RCC 7860 (cell line): ENCODE data around the gene ASNSD1.
"Not testable (repeated sequence)": the region's sequence is repeated elsewhere in the genome, so short reads cannot be mapped to it uniquely, and the experiment has no call there.

ENCODE experiments used
- DNase-seq: peaks from one replicate; pipeline ENCODE4 v3.0.0-alpha.2; 2015; ENCODE audit warnings: low spot score
- FAIRE-seq: peaks from 2 replicates; lab custom pipeline; 2012; peaks lifted over from hg19 to GRCh38; lab: Jason Lieb, UNC

Gene ASNSD1

GRCh38 chr2:189684811-189685210, 23.6 kb downstream of the ASNSD1 start:
- DNase-seq (no peak), FAIRE-seq (no peak)

GRCh38 chr2:189685540-189686229, 24.4 kb downstream of the ASNSD1 start:
- FAIRE-seq (peak; percentile 64), DNase-seq (no peak)

- FAIRE-seq, DNase-seq: not testable (repeated sequence)
Measured at GRCh38 chr2:189687796-189688195, 26.5 kb downstream of the ASNSD1 start.

GRCh38 chr2:189696223-189696622, 35.0 kb downstream of the ASNSD1 start:
- FAIRE-seq = no peak
- DNase-seq = no peak

DNA sequence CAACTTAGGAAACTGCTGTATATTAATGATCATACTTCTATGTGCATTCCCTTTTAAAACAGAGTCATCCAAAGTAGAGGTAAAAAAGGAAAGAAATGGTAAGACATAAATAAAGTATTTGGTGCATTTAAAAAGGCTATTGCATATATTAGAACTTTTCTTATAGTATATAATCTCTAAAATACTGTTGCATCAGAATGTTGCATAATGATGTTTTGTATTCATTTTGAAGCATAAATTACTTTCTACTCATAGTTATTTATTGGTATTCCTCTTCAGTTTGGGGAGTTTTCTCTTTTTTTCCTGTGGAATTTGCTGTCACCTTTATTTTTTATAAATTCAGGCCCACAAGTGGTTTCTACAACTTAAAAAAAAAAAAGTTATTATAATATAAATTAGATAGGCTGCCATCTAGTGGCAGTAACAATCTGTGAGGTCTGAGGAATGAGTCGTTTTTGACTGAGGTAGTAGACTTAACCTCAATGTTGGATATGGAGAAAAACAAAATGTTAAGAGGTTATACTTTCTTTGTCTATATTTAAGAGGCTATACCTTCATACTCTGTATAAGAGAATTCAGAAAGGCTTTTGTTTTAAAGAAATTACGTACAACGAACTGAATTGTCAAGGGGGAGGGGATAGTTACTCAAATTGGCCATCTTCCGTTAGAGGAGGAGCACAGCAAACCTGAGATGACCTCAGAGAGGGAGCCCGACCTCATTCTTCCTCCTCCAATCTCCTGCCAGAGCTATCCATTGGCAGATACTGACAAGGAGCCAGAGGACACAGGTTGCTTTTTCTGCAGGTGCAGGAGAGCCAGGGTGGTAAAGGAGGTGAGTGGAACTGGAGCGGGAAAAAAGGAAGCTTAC, 37.0 kb downstream of the ASNSD1 start:
- FAIRE-seq (peak; percentile 78), DNase-seq (peak; percentile 29)

DNA sequence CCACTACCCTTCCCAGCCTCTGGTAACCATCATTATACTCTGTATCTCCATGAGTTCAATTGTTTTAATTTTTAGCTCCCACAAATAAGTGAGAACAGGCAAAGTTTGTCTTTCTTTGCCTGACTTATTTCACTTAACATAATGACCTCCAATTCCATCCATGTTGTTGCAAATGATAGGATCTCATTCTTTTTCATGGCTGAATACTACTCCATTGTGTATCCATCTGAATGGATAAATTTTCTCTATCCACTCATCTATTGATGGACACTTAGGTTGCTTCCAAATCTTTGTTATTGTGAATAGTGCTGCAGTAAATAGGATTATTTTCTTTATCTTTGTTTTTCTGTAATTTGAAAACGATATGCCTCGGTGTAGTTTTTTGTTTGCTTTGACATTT, 39.4 kb downstream of the ASNSD1 start:
- no peak for DNase-seq
- no peak for FAIRE-seq

DNA sequence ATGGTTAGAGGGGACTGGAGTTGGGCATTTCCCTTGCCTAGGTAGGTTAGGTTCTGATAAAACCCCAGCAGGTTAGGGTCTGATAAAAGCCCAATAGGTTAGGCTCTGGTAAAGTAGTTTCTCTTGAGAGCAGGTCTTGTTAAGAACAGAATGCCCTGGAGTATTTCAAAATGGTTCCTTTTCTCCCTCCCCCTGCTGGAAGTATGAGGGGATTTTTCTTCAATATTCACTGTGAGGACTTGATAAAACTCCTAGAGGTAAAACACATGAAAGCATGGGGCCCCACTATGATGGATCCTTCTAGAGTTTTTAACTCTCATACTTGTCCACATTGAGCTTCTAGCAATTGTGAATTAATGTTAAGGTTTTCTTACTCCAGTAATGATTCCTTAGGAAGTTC, 40.8 kb downstream of the ASNSD1 start:
- no peak for FAIRE-seq
- no peak for DNase-seq

- DNase-seq = no peak
- no peak for FAIRE-seq
Measured at GRCh38 chr2:189709501-189710221, 48.4 kb downstream of the ASNSD1 start.

GRCh38 chr2:189717593-189717992, 56.3 kb downstream of the ASNSD1 start:
- FAIRE-seq, DNase-seq: not testable (repeated sequence)

- DNase-seq = no peak
Measured at GRCh38 chr2:189719571-189719970, 58.3 kb downstream of the ASNSD1 start.

More at GRCh38 chr2:189719571-189719970, 58.3 kb downstream of the ASNSD1 start:
- FAIRE-seq = no peak
